GM12865 (cell line): ENCODE data around the gene LSR.

Source experiments
- DNase-seq: peaks from one replicate; pipeline ENCODE4 v3.0.0; 2010; ENCODE audit warnings: low read depth
- H3K4me3 ChIP-seq: 2 replicates; pipeline ENCODE4 v1.5.1; 2011; ENCODE audit warnings: mild to moderate bottlenecking, low read depth, low read length, control low read depth
- CTCF ChIP-seq: IDR thresholded peaks from 2 replicates; pipeline ENCODE4 v1.5.1; 2011; ENCODE audit warnings: low read length, control low read depth, low read depth, inconsistent platforms; ENCODE audit not compliant: insufficient read depth; ENCODE audit errors: missing control alignments

LSR gene

GRCh38 chr19:35290381-35291127 is 41.8 kb downstream of the LSR start:
- DNase-seq = no peak
- no peak for TF ChIP-seq CTCF

GRCh38 chr19:35291259-35291658 is 42.5 kb downstream of the LSR start:
- DNase-seq = no peak
- TF ChIP-seq CTCF = no peak
- H3K4me3 ChIP-seq = no peak overlapping the region

More at GRCh38 chr19:35290381-35291127, 41.8 kb downstream of the LSR start:
- H3K4me3 ChIP-seq = no peak overlapping the region

- TF ChIP-seq CTCF = no peak
- no peak within 1 kb of the TSS for H3K4me3 ChIP-seq
- no peak for DNase-seq
Measured at GRCh38 chr19:35291916-35292315, 43.1 kb downstream of the LSR start, which contains the start of gene MAG. MAG (plus strand) TSS chr19:35292161; CDS start chr19:35295409, 3,248 bp downstream.

- DNase-seq = no peak
- no peak for TF ChIP-seq CTCF
- H3K4me3 ChIP-seq = no peak overlapping the region
Measured at GRCh38 chr19:35292421-35293362, 43.9 kb downstream of the LSR start.

GRCh38 chr19:35293363-35293739 is 44.5 kb downstream of the LSR start:
- TF ChIP-seq CTCF = no peak
- no peak overlapping the region for H3K4me3 ChIP-seq

GRCh38 chr19:35293808-35294207 is 45.0 kb downstream of the LSR start:
- no peak for DNase-seq
- no peak for TF ChIP-seq CTCF
- H3K4me3 ChIP-seq = no peak overlapping the region

More at GRCh38 chr19:35293363-35293739, 44.5 kb downstream of the LSR start:
- DNase-seq = no peak
